GM10266 (cell line): ENCODE results near the gene STAT5B.

Source experiments
- DNase-seq: peaks from one replicate; pipeline ENCODE4 v3.0.0; 2012; ENCODE audit errors: extremely low spot score
- CTCF ChIP-seq: IDR thresholded peaks from 2 replicates; pipeline ENCODE4 v1.5.1; 2012; ENCODE audit warnings: mild to moderate bottlenecking, low read depth; ENCODE audit not compliant: control insufficient read depth, insufficient read depth; ENCODE audit errors: missing control alignments

The STAT5B gene

DNA sequence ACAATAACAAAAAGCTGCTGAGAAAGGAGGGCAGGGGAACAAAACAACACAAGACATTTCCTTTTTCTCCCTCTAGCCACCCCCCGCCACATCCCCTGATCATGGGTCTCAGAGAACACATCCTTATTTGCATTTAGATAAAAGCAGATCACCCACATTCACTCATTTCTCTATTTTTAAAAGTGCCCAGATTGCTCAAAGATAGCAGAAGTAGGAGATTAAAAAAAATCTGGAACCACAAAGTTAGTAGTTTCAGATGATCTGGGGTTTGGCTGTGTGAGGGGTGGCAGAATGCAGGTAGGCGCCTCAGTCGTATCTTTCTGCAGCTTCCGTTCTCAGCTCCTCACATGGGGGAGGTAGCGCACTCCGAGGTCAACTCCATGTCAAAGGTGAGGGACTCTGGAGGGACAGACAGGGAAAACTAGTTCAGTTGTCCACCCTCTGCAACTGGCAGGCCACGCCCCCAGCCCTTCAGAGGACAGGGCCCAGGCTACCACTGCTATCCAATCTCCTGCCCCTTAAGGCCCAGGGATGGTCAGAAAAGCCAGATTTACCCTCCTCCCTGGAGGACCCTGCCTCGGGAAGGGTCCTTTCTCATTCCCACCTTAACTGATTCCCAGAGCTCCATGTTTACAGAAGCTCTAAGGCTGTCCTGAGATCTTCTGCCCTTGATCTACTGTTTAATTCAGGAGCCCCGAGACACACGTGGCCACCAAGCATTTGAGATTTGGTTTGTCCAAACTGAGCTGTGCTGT lies 39.4 kb upstream of the STAT5B start:
- TF ChIP-seq CTCF = no peak
- no peak for DNase-seq

- no peak for DNase-seq
- no peak for TF ChIP-seq CTCF
These were observed 37.8 kb upstream of the STAT5B start for GRCh38 chr17:42313773-42314566.

- TF ChIP-seq CTCF = no peak
- DNase-seq = no peak
These were observed 37.2 kb upstream of the STAT5B start for GRCh38 chr17:42313389-42313772.

- peak; percentile 78 for TF ChIP-seq CTCF
- peak; percentile 75 for DNase-seq
These were observed 36.3 kb upstream of the STAT5B start for GRCh38 chr17:42312285-42313130.

DNA sequence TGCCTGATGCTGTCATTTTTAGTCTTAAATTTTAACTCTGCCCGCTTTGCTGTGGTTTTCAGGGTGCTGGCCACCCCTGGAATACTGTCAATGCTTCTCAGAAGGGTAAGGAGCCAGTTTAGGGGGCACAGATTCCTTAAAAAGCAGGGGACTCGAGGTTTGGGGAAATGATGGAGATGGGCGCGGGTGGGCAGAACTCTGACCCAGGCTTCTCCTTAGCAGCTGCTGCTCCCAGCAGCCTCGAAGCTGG lies 35.8 kb upstream of the STAT5B start:
- DNase-seq = no peak
- no peak for TF ChIP-seq CTCF

GRCh38 chr17:42311240-42312034 lies 35.2 kb upstream of the STAT5B start:
- DNase-seq = no peak
- TF ChIP-seq CTCF = no peak
